ENCODE results near the gene FREY1.

Gene FREY1, protein sequence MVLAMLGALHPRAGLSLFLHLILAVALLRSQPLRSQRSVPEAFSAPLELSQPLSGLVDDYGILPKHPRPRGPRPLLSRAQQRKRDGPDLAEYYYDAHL

DNA sequence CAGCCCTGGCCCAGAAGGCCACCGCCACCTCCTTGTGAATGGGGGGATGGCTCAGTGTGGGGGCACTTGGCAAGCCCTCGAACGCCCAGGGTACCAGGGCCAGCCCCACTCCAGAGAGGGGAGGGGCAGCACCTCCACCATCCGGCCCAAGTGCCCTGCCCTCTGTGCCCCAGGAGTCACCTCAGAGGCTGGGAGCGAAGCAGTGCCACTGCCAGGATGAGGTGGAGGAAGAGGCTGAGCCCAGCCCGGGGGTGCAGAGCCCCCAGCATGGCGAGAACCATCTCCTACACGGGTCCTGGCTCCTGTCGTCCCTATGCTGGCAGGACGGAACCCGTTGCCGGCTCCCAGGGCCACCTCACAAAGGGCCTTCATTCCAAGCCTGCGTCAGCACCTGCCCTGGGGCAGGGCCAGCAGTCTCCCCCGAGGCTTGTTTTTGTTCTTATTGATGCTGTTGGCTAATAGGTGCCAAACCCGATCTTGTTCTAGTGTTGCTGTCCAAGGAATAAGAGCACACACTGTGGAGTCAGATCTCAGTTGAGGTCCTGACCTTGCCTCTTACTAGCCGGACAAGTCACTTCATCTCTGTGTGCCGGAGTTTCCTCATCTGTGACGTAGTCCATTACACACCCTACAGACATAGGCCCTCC, at the start of gene FREY1:
Gene FREY1, minus strand, starts transcription at position 307 of the 647 bp plus-strand sequence. Its CDS starts 26 bp downstream, at position 281.
- DNase-seq = peak in 9 of 56 donors; percentile 25 to 52 (median 41)

DNA sequence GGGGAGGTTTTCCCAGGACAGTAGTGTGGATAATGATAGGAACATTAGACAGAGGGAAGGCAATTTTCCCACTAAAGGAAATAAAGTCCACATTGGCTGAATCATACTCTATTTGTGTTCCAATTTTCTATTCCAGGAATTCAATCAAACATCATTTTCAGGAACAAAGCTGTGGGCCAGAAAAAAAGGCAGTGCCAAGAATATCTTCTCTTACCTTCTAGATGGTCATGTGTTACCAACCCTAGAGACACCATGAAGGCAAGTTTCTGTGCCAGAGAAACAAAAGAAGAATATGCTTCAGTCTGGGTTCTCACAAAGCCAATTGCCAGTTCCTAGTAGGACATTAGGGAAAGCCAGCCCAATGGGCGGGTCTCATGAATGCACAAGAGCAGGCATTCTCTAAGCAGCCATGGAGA, 42.9 kb upstream of the FREY1 start:
- peak in 5 of 56 donors; percentile 17 to 26 (median 25) for DNase-seq

DNA sequence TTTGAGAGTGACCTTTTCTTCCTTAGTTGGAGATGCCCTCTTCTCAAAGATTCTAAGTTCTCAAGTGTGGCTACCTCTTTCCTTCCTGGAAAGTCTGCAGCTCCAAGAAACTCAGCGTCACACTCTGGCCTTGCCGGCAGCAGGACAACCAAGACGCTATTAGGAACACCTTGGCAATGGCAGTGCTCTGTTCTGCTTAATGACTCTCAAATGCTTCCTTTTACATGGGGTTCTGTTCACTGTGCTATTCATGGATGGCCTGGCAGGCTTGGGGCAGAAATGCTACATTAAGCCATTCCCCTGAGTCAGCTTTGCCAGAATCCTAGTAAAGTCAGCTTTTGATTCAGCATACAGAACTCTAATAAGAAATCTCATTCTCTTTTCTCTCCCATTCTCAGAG, 41.3 kb upstream of the FREY1 start:
- DNase-seq = peak in 23 of 56 donors; percentile 9 to 80 (median 36)

DNA sequence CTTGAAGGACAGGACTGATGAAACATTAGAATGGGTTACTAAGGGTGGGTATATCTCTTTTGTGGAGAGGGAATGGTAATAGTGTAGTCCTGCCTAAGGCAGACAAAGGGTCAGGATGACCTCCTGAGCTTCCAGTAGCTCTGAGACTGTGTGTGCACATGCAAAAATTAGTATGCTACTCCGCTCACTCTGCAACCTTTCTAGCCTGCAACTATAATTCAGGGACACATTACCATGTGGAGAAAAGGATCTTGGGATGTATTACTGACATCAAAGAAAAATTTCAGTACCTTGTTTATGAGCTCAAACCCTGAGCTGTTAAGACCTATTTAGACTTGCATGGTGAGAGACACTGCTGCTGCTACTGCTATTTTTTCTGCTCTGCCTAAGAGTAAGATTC, 40.8 kb upstream of the FREY1 start:
- no peak for DNase-seq

DNA sequence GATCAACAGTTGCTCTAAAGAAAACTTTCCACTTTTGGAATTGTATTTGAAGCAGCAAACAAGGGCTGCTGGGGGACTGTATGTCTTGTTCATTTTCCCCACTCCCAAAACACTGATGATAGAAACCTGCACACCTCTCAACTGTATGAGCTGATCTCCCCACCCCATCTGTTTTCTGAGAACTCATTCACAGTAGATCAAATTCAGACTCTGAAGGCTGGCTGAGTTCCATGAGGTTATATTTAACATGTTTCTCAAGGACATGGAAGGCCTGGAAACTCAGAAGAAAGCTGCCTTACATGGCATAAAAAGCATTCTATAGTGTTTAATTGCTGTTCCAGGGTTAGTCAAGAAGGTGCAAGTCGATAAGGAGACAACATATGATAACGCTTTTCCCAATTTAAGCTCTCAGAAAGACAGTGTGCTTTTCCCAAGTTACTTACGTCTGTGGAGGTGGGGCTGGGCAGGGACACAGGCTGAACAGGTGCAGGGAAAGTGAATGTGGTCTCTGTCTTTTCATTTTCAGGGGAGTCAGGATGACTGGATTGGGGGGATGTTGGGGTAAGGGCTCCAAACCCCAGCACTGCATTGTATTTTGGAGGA, 38.4 kb upstream of the FREY1 start:
- no peak for DNase-seq

DNA sequence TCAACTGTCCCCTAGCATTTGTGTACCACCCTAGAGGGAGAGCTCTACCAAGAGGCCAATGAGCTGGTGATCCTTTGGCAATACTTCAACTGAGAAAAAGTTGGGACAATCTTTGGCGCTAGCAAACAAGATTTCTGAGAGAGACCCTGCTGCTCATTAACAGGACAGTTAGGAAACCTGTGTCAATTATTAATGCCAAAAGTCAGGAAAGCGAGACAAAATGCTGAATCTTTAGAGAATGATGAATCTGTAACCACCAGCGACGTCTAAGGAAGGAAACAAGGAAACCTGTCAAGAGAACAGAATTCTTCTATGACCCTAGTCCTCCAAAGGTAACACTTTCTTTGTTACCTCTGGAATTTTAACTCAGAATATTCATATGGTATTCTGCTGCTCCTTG, 35.3 kb upstream of the FREY1 start:
- DNase-seq = no peak

DNA sequence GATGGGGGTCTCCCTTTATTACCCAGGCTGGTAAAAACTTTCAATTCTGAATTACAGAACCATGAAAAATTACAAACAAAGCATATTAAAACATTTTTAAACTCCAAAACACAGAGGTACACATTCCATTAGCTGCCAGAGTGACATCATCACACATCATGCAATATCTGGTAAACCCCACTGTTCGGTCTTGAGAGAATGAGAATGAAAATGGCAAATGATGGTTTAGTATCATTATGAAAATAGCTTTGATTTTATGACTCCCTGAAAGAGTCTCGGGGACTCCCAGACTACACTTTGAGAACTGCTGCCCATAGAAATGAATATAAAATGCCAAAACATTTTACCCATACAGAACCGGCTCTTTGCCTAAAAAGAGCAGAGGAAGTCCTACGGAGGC, 34.2 kb upstream of the FREY1 start:
- DNase-seq = no peak

DNA sequence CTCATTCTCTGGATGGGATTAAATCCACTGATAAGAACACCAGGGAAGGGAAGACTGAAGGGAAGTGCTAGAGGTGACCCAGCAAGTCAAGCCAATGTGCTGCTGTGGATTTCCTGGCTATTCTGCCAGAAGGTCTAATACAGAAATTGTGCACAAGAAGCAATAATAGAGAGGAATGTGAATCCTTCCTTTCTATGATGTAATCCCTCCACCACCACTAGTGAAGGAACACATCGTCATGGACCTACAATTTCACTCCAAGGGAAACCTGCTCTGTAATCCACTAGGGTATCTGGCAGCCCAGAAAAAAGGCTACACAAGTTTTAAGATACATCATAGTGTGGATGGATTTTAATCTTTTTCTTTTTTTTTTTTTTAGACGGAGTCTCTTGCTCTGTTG, 32.8 kb upstream of the FREY1 start:
- no peak for DNase-seq

DNA sequence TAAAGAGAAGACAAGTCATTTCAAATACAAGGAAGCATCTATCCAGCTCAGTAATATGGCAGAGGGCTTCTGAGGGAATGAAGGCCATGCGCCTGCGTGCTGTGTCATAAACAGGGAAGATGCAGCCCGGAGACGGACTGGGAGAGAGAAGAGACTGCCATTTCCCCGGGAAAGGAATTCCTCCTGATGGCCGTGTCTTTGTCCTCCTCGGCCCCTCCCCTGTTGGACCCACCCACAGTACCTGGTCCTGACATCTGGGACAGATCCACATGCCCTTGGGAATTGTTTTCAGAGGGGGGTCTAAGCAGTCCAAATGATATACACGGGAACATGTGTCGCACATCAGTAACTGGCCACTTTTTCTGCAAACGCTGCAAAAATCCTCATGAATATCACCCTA, 30.8 kb upstream of the FREY1 start:
- no peak for DNase-seq

DNA sequence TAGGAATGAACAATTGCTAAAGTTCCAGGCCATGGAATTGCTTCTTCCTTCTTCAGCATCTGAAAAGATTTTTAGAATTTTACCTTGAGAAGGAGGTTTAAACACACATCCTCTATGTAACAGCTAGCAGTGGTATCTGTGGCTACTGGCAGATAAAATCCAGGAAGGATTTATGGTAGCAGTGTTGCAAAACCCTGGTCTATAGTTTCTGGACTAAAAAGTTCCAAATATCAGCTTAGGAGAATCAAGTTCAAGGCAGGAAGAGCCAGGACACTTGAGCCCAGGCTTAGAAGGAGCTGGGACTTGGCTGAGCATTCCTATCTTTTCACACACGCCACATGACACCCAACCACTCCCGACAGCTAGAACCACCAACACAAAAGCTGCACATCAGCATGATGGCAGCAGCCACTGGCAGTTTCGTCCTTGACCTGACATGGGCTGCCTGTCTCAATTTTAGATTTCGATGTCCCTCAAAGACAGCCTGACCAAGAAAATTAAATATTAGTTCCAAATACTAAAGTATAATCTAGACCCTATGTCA, 29.5 kb upstream of the FREY1 start:
- no peak for DNase-seq

DNA sequence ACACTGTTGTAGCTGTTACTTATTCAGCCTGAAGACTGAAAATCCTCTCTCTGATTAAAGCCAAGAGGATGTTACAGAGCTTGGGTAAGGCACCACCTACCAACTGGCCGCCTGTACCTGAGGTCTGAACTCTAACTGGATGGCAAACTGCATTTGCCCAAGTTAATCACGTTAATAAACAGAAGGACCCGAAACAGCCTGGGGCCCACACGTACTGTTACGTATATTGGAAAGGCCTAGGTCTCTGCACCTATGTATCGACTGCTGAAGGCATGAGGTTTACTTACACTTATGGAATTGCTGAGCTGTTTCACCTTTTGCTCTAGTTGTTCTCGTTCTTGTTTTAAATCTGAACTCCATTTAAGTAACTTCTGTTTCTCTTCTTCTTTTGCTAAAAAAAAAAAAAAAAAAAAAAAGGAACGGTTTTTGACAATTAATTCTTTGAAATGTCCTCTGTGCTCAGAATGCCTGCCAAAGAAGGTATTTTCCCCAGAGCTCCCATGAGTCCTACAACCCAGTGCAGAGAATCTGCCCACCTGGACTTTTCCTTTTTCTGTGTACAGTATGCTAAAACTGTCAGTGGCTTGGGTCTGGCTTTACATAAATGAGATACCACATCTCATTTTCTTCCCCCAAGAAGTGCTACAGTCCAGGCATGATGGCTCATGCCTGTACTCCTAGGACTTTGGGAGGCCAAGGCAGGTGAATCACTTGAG, 28.4 kb upstream of the FREY1 start:
- DNase-seq = no peak

DNA sequence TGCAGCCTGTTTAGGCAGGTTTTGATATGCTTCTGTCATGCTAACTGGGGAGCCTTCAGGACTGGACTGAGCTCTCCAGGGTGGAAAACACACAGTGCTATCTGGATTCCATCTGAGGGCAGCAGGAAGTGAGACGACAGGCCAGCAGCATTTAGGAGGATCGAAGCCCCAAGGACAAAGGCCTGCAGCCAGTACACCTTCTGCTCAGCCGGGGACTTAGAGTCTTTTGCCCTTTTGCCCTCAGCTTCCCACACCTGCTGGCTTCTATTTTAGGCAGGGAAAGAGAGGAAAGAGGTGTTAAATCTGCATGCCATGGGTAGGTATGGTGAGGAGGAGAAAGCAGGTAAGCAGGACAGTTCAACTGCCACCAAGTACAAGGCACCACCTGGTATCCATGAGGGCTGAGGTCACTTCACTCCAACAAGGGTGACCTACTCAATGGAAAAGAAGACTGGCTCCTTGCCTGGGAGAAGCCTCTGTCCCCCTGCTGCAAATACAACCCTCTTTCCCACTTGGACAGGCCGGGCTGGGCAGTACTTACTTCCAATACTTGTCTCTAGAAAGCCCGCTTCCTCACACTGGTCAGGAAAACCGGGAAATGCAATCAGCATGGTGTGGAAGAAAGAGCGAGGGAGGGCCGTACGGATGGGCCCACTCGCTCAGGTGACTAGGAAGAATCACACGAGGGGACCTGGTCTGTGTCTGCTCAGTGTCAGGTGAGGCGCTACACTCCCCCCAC, 27.7 kb upstream of the FREY1 start:
- no peak for DNase-seq

DNA sequence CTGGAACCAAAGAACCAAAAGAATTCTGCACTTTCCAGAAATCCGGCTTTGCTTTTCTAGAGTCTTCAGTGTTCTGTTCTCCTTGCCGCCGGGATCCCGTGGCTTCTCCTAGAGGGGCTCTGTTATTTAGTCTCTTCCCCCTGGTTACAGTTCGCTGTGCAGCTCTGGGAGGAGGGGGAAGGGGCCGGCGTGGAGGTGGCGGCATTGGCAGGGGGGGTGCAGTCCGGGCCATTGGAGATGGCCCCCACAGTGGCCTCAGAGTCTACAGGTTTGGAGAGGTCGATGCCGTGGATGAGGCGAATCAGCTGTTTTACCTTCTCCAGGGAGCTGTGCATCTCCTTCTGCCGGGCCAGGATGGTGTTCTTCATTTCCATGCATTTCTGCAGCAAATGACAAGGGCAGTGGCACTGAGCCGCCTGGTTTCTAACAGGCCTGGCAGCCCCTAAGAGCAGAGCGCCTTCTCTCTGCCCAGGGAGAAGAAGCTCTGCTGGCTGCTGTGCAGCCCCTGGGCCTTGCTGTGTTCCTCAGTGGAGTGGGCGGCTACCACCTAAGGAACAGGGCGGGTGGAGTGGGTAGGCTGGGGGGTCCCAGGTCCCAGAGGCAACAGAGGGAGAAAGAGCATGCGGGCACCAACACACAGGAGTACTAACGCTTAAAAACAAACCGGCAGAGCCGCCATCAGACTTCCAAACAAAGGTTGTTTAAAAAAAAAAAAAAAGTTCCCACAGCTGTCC, 26.9 kb upstream of the FREY1 start:
- DNase-seq = no peak

DNA sequence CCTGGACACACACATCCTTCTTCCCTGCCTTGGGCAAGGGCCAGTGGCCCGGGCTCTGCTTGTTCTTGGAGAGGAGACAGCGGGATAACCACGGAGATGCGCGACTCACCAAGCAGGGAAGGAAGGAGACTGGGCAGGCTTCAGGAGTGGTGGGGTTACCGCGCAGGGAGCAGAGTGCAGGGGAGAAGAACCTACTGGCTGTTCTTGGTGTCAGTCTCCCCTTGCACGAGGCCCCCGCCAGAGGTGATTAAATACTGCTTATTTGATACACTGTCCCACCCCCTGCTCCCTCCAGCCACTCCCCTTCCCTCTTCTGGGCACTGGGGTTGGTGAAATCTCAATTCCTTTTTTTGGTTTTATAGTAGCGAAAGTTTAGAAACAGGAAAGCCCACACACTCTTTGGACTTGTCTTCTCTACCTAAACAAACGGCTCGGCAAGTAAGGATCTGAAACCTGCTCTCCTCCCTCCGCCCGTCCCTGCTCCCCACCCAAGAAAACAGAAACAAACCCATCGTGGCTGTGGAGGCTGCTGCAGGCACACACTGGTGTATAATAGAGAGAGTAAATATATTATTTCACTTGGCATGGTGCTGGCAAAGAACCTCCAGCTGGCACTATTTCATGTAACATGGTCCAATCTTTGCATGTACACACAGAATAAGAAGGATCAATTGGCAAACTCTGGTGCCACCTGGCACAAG, 26.2 kb upstream of the FREY1 start:
- peak in 1 of 56 donors; percentile 16 for DNase-seq

DNA sequence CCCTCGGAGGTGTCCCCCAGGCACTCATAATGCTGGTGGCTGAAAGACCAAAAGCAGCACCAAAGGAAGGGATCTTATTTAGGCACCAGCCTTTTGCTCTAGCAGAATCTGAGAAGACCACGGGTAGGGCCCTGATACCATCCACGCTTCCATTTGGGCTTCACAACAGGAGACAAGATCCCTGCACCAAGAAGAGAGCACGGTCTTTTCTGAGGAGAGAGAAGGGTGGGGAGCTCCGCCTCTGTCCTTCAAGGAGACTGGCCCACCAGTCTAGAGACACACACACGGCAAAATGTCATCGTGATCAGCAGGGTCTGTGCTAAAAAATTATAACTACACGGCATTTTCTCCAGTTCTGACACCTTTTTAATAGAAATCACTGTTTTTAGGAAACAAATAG, 25.1 kb upstream of the FREY1 start:
- DNase-seq = no peak

DNA sequence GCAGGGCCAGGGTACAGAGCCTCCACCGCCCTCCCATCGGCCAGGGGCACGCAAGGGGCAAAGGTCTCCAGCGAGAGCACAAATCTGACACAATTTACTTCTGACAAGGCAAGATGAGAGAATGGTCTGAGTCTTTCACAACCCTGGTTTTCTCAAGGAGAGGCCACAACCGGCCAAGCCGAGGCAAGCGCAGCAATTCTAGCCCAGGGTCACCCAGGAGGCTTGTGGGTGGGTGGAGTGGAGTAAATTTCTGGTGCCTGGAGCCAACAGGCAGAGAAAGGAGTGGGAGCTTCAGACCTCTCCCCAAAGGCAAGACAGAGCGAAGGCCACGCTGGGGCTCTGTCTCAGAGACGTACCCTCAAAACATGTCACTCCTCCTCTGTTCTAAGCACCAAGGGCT, 24.7 kb upstream of the FREY1 start:
- DNase-seq = no peak

DNA sequence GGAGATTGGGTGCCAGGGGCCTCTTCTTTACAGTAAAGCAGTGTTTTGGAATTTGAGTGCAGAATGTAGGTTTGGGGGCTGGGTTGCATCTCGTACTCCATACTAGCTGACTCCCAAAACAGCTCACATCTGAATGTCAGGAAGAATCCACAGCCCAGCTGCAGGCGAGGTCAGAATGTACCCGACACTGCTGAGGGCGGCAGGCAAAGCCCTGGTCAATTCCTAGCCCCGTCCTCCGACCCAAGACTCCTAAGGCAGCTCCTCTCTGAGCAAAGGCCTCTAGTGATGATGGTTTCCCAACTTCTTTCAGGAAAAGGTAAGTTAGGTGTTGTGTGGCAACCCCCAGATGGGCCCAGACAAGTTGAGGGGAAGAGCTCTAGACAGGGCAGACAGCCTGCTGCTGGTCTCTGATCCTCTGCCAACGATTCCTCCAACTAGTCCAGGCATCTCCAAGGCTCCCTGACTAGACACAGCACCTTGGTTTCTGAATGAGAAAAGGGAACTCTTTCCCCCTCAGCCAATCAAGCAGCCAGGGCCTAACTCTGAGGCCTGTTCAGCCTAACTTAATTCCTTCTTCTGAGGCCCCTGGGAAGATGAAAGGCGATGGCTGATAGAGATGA, 24.0 kb upstream of the FREY1 start:
- DNase-seq = no peak

DNA sequence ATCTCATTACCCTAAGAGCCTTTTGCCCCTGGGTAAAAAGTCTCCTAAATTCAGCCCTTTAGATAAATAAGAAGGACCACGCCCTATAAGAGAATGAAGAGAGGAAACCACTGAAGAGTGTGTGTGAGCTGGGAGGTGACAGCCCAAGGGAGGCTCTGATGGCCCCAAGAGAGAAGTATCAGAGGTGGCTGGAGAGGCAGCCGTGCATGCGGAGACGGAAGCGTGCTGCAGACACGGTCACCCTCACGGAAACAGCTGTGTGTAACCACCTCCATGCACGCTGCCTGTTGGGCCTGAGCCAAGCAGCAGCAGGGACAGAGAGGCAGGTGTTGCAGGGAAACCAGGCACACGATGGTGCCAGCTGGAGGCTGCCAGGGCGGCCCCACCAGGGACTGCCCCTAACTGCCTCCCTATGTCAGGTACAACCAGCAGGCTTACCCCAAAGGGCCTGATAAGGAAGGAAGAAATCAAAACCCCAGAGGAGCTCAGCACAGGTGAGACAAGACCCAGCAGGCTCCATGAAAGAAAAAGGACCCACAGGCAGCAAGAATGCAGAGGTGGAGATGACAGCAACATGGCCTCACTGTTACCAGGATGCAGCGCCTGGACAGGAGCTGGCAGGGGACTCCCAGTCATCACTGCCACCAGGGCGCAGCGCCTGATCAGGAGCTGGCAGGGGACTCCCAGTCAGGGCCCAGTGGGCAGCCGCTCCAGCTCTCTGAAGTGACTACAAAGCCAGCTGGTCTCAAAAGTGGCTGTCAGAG, 23.1 kb upstream of the FREY1 start:
- peak in 15 of 56 donors; percentile 14 to 77 (median 47) for DNase-seq

Data from amygdala (tissue), 56 donors.